Heart left ventricle (tissue), 16 donors: Measurements from ENCODE around the gene IGSF22. TPM values are rescaled to one million over a fixed set of nuclear protein-coding genes. Genes with fewer than 3 reads are reported as not detected.

Experiments
- ATAC-seq, 4 donors: fragments of 200-7000 bp; cut with Tn5 transposase; one replicate each; pipeline ENCODE4 v1.9.1; 2020 to 2022; ENCODE audit warnings: moderate library complexity in 4 of 4, mild to moderate bottlenecking in 3 of 4, moderate number of reproducible peaks in 1 of 4
- DNase-seq, 5 donors: peaks; one replicate each; pipeline ENCODE4 v3.0.0-alpha.2; 2020
- H3K27ac ChIP-seq, 12 donors: fragments of 200-600 bp; sonication (generic) in 4 of 12; one replicate each; pipeline versions ENCODE4 v1.5.0 to v1.8.0; 2016 to 2022; ENCODE audit warnings: mild to moderate bottlenecking in 2 of 12
- H3K27me3 ChIP-seq, 9 donors: fragments of 200-600 bp; sonication (generic) in 2 of 9; one replicate each; pipeline versions ENCODE4 v1.5.1 to v1.8.0; 2016 to 2022; ENCODE audit warnings: mild to moderate bottlenecking in 3 of 9
- H3K36me3 ChIP-seq, 9 donors: fragments of 200-600 bp; sonication (generic) in 2 of 9; one replicate each; pipeline versions ENCODE4 v1.5.0 to v1.8.0; 2018 to 2022; ENCODE audit warnings: mild to moderate bottlenecking in 2 of 9
- H3K4me1 ChIP-seq, 12 donors: fragments of 200-600 bp; sonication (generic) in 4 of 12; one replicate each; pipeline versions ENCODE4 v1.5.0 to v1.8.0; 2016 to 2022; ENCODE audit warnings: mild to moderate bottlenecking in 3 of 12
- H3K4me3 ChIP-seq, 12 donors: fragments of 200-600 bp; sonication (generic) in 4 of 12; one replicate each; pipeline versions ENCODE4 v1.5.0 to v1.8.0; 2017 to 2022; ENCODE audit warnings: mild to moderate bottlenecking in 9 of 12, moderate library complexity in 4 of 12
- H3K9me3 ChIP-seq, 12 donors: fragments of 200-600 bp; sonication (generic) in 4 of 12; one replicate each; pipeline versions ENCODE4 v1.5.0 to v1.8.0; 2016 to 2022; ENCODE audit warnings: mild to moderate bottlenecking in 1 of 12
- POLR2A ChIP-seq, 2 donors: fragments of 450-650 bp; IDR thresholded peaks; one replicate each; pipeline ENCODE4 v1.6.1; 2017; ENCODE audit warnings: antibody characterized with exemption in 2 of 2, mild to moderate bottlenecking in 2 of 2, moderate library complexity in 2 of 2
- WGBS, 4 donors: extraction: QIAGEN DNeasy Blood & Tissue Kit in 2 of 4; methylation state at CpG; one replicate each; pipeline versions ENCODE4 v1.1.5 to v1.1.7; 2013 to 2018; 5-methylcytosine and 5-hydroxymethylcytosine counted together
- intact Hi-C, 10 donors: fragments of 100-400 bp; cut with DNase I; formaldehyde crosslinking; loops; one replicate each; pipeline versions ENCODE4 v1.11.1 to v1.14.2; 2022
- long read RNA-seq, 3 donors: library from polyadenylated mRNA; unstranded; transcript quantifications; one replicate each; pipeline ENCODE4 v2.0.0, GENCODE V29; 2020 to 2021
- polyA plus RNA-seq, 2 donors: library from polyadenylated mRNA; stranded (reverse); fragments of 200-250 nt; gene quantifications; one replicate each; pipeline ENCODE4 v1.2.3, GENCODE V29; 2013
- total RNA-seq, 9 donors: library from RNA; depleted of rRNA in 2 of 9; stranded (reverse); fragments of >200 nt in 2 of 9; fragmentation: NEBNext Ultra II Directional in 3 of 9; extraction: Animal tissue kit (Norgen Biotek cat#: 25700) in 3 of 9; gene quantifications; one replicate each; pipeline versions ENCODE4 v1.1.0 to v1.2.4, GENCODE V29; 2016 to 2023
- TF ChIP-seq, protein P1 (sequence below), 12 donors: fragments of 200-600 bp; sonication (generic) in 4 of 12; IDR thresholded peaks; one replicate each; pipeline versions ENCODE4 v1.5.0 to v1.8.0; 2018 to 2022; ENCODE audit warnings: antibody characterized with exemption in 12 of 12, mild to moderate bottlenecking in 5 of 12
- donor health status: ischemic (EF 13 %, LVEDD 7.1; RV severe dilation, severe dysfunction).
- donor health status: healthy with polysubstance abuse.
- donor health status: DM: no; HTN: yes; CAD: no.
- donor health status: DM: no; HTN: no; CAD: no.
- donor health status: ischemic (EF 25% LVEDD 6.9; RV normal size, moderate dysfunction).
- donor health status: ischemic (EF 25% LVEDD 5.7; RV mildly dilated, moderate dysfunction).
- donor health status: healthy.
- donor health status: DM: yes; HTN: yes; CAD: no.
- donor health status: ischemic (EF 35%, LVEDD 5.7; RV mildly dilated, moderate dysfunction).
- donor health status: nonischemic (EF 11% LVEDD 7.7; RV severe dilation, severe dysfunction).
- donor health status: DM: yes; HTN: yes; CAD: no.
- donor health status: PGD.
- donor health status: ischemic (EF 29% LVEDD 5.4; RV normal size, mild dysfunction).
- donor health status: nonischemic (EF 23%, LVEDD 6.1; RV moderate dilation, normal function).

Gene IGSF22
- total RNA-seq = 1 to 10 TPM in 3 of 9 donors, under 1 TPM in 6; 0.32 to 1.2 (median 0.82) TPM
- polyA plus RNA-seq = under 1 TPM; 0.24 to 0.50 TPM
- long read RNA-seq, donor 1 = 0 reads
- long read RNA-seq, donor 2, partial matches to known transcripts = 2 of 2 reads
- long read RNA-seq, donor 2, other reads (novel, unspliced or antisense) = 0 of 2 reads
- long read RNA-seq, donor 3, partial matches to known transcripts = 1 of 1 reads
- long read RNA-seq, donor 3, other reads (novel, unspliced or antisense) = 0 of 1 reads

- Histone ChIP-seq H3K4me1 (peaks cover 0 to 18% (median 5%) of the 10 kb centered on the region in 12 donors), H3K4me3 (no peak within 1 kb of the TSS), H3K27me3 (no peaks in the 10 kb centered on the region), H3K36me3 (no peaks in the 10 kb centered on the region), H3K9me3 (no peaks in the 10 kb centered on the region), H3K27ac (no peak within 1 kb of the TSS)
- intact Hi-C loops = loop anchor here in 4 of 10 donors (5.0 to 10.0 kb wide), 2 partner anchors 34 to 191 kb away; no protein-coding TSS in a partner anchor
- 62 to 74% (median 70%) methylated on average over 7 of the region's 7 CpGs for WGBS, 4 donors
- ATAC-seq (no peak), DNase-seq (no peak)
- TF ChIP-seq, protein P1, sequence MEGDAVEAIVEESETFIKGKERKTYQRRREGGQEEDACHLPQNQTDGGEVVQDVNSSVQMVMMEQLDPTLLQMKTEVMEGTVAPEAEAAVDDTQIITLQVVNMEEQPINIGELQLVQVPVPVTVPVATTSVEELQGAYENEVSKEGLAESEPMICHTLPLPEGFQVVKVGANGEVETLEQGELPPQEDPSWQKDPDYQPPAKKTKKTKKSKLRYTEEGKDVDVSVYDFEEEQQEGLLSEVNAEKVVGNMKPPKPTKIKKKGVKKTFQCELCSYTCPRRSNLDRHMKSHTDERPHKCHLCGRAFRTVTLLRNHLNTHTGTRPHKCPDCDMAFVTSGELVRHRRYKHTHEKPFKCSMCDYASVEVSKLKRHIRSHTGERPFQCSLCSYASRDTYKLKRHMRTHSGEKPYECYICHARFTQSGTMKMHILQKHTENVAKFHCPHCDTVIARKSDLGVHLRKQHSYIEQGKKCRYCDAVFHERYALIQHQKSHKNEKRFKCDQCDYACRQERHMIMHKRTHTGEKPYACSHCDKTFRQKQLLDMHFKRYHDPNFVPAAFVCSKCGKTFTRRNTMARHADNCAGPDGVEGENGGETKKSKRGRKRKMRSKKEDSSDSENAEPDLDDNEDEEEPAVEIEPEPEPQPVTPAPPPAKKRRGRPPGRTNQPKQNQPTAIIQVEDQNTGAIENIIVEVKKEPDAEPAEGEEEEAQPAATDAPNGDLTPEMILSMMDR (IDR thresholded peaks at IDR 0.05) = no peak
- no peak for TF ChIP-seq POLR2A (IDR thresholded peaks at IDR 0.05)
Observed at GRCh38 chr11:18726040-18726439, at the start of gene IGSF22. IGSF22 (minus strand) TSS chr11:18726188; CDS start chr11:18724236, 1,952 bp downstream.

DNA sequence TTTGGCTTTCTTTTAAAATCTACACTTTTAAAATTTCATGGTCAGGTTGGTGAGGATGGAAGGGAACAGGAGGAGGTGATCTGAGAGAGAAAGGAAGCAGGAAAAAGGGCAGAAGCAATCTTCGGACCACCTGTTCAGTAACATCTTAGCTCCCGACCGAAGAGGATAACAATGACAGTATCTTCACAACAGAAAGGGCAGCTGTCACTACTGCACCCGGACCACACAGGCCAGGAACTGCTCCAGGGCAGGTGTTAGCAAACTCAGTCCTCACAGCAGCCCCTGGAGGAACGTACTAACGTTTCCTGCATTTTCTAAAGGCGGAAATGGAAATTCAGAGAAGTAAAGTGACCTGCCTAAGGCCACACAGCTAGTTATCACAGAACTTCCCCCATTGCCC, 48.8 kb upstream of the IGSF22 start:
- TF ChIP-seq, protein P1 (IDR thresholded peaks at IDR 0.05) = no peak
- TF ChIP-seq POLR2A (IDR thresholded peaks at IDR 0.05) = no peak
- no peak for DNase-seq
- intact Hi-C loops = loop anchor here in 3 of 10 donors (2.0 kb wide), 1 partner anchor 28 kb away; no protein-coding TSS in a partner anchor
- H3K27me3 ChIP-seq = no peaks in the 10 kb centered on the region
- peaks cover 0 to 13% (median 0%) of the 10 kb centered on the region in 12 donors for H3K4me1 ChIP-seq
- no peaks in the 10 kb centered on the region for H3K9me3 ChIP-seq
- H3K36me3 ChIP-seq = no peaks in the 10 kb centered on the region
- ATAC-seq = no peak
- 73 to 79% (median 76%) methylated on average over 7 of the region's 7 CpGs for WGBS, 4 donors
- no peak overlapping the region for H3K4me3 ChIP-seq
- H3K27ac ChIP-seq = no peak overlapping the region

DNA sequence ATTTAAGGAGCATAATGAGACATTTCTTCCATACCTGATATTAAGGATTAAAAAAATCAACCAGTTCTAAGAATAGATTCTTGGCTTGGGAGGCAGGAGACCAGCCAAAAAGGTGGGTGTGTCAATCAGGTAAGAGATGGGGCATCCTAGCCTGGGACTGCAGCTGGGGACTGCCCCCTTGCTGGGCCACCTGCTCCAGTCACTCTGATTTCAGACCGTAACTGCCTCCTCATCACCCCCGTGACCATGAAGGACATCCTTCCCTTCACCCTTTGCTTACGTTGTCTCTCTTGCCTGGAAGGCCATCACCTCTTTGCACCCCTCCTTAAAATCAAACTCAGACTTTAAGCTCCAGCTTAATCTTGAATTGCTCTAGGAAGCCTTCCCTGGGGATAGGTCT, 47.7 kb upstream of the IGSF22 start:
- no peaks in the 10 kb centered on the region for H3K9me3 ChIP-seq
- peaks cover 0 to 13% (median 0%) of the 10 kb centered on the region in 12 donors for H3K4me1 ChIP-seq
- no peak for TF ChIP-seq POLR2A (IDR thresholded peaks at IDR 0.05)
- TF ChIP-seq, protein P1 (IDR thresholded peaks at IDR 0.05) = no peak
- ATAC-seq = no peak
- intact Hi-C loops = loop anchor here in 3 of 10 donors (2.0 kb wide), 1 partner anchor 29 kb away; no protein-coding TSS in a partner anchor
- no peaks in the 10 kb centered on the region for H3K27me3 ChIP-seq
- no peak overlapping the region for H3K4me3 ChIP-seq
- no peak for DNase-seq
- H3K36me3 ChIP-seq = no peaks in the 10 kb centered on the region
- 72 to 85% (median 79%) methylated on average over 3 of the region's 3 CpGs for WGBS, 4 donors
- H3K27ac ChIP-seq = no peak overlapping the region

GRCh38 chr11:18773104-18773503, 47.1 kb upstream of the IGSF22 start:
- Histone ChIP-seq H3K27me3 (no peaks in the 10 kb centered on the region), H3K9me3 (no peaks in the 10 kb centered on the region), H3K4me1 (peaks cover 0 to 15% (median 0%) of the 10 kb centered on the region in 12 donors), H3K27ac (no peak overlapping the region), H3K4me3 (no peak overlapping the region), H3K36me3 (no peaks in the 10 kb centered on the region)
- ATAC-seq (no peak), DNase-seq (no peak)
- intact Hi-C loops = no loop called here
- WGBS, 4 donors = 62 to 74% (median 68%) methylated on average over 8 of the region's 8 CpGs
- no peak for TF ChIP-seq POLR2A (IDR thresholded peaks at IDR 0.05)
- TF ChIP-seq, protein P1 (IDR thresholded peaks at IDR 0.05) = no peak
